ENCODE results near the gene DNAH5.

Gene DNAH5

GRCh38 chr5:13957032-13957645, 12.7 kb upstream of the DNAH5 start:
- no peaks in the 10 kb centered on the region for H3K4me1 Mint-ChIP-seq (ENCODE audit: low read depth)
- H3K4me3 Mint-ChIP-seq, result no peak overlapping the region
- no peaks in the 10 kb centered on the region for H3K36me3 Mint-ChIP-seq (ENCODE audit: low read depth)
- H3K27me3 Mint-ChIP-seq (ENCODE audit: low read depth), result no peaks in the 10 kb centered on the region
- no peaks in the 10 kb centered on the region for H3K9me3 Mint-ChIP-seq
- H3K27ac Mint-ChIP-seq, result no peak overlapping the region

- Mint-ChIP-seq H3K27ac (no peak overlapping the region), H3K4me1 (ENCODE audit: low read depth) (no peaks in the 10 kb centered on the region), H3K27me3 (ENCODE audit: low read depth) (no peaks in the 10 kb centered on the region), H3K4me3 (no peak overlapping the region), H3K9me3 (no peaks in the 10 kb centered on the region), H3K36me3 (ENCODE audit: low read depth) (no peaks in the 10 kb centered on the region)
These were observed 12.0 kb upstream of the DNAH5 start for GRCh38 chr5:13956471-13956870.

GRCh38 chr5:13955896-13956295, 11.4 kb upstream of the DNAH5 start:
- H3K27ac Mint-ChIP-seq, result no peak overlapping the region
- no peaks in the 10 kb centered on the region for H3K27me3 Mint-ChIP-seq (ENCODE audit: low read depth)
- H3K4me1 Mint-ChIP-seq (ENCODE audit: low read depth), result no peaks in the 10 kb centered on the region
- no peaks in the 10 kb centered on the region for H3K9me3 Mint-ChIP-seq
- H3K36me3 Mint-ChIP-seq (ENCODE audit: low read depth), result no peaks in the 10 kb centered on the region
- H3K4me3 Mint-ChIP-seq, result no peak overlapping the region

GRCh38 chr5:13946111-13946510, 1.6 kb upstream of the DNAH5 start:
- H3K4me1 Mint-ChIP-seq (ENCODE audit: low read depth), result no peaks in the 10 kb centered on the region
- no peak overlapping the region for H3K4me3 Mint-ChIP-seq
- no peaks in the 10 kb centered on the region for H3K9me3 Mint-ChIP-seq
- no peaks in the 10 kb centered on the region for H3K36me3 Mint-ChIP-seq (ENCODE audit: low read depth)
- H3K27me3 Mint-ChIP-seq (ENCODE audit: low read depth), result no peaks in the 10 kb centered on the region
- no peak overlapping the region for H3K27ac Mint-ChIP-seq

DNA sequence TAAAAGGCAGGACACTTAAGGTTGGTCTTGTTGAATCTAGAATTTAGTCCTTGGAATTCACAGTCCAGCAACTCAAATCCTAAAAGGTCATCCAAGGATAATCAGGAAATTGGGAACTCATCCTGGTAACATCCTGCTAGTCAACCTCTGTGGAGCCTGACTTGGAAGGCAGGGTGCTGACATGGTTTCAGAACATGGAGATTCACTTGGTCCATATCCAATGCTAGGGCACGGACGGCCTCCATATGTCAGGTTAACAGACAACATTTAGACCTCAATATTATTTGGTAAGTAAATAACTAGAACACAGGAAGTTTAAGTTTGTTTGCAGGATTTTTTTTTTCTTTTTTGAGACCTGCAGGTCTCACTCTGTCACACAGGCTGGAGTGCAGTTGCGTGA, 783 bp upstream of the DNAH5 start:
- no peaks in the 10 kb centered on the region for H3K9me3 Mint-ChIP-seq
- H3K27me3 Mint-ChIP-seq (ENCODE audit: low read depth), result no peaks in the 10 kb centered on the region
- no peaks in the 10 kb centered on the region for H3K4me1 Mint-ChIP-seq (ENCODE audit: low read depth)
- H3K27ac Mint-ChIP-seq, result no peak overlapping the region
- H3K4me3 Mint-ChIP-seq, result no peak overlapping the region
- no peaks in the 10 kb centered on the region for H3K36me3 Mint-ChIP-seq (ENCODE audit: low read depth)

- no peaks in the 10 kb centered on the region for H3K9me3 Mint-ChIP-seq
- no peaks in the 10 kb centered on the region for H3K4me1 Mint-ChIP-seq (ENCODE audit: low read depth)
- H3K27ac Mint-ChIP-seq, result no peak overlapping the region
- no peaks in the 10 kb centered on the region for H3K36me3 Mint-ChIP-seq (ENCODE audit: low read depth)
- no peaks in the 10 kb centered on the region for H3K27me3 Mint-ChIP-seq (ENCODE audit: low read depth)
- H3K4me3 Mint-ChIP-seq, result no peak overlapping the region
These were observed 812 bp downstream of the DNAH5 start for GRCh38 chr5:13943676-13944075.

DNA sequence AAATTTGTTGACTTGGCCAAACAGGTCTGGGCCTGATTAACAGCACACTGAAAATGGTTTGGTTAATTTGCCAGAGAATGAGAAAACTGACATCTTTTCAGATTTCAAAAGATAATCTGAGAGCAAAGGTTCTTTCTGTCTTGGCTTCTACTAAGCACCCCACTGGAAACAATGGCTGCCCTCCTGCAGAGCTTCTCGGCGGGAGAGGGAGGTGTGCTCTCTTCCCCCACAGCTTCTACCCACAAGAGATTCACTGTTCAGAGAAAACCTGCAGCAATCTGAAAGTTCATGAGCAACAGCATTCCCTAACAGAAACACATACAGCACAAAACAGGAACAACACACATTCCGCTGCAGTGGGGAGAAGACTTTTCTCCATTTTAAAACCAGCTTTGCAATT, 3.0 kb downstream of the DNAH5 start:
- no peak overlapping the region for H3K4me3 Mint-ChIP-seq
- no peaks in the 10 kb centered on the region for H3K27me3 Mint-ChIP-seq (ENCODE audit: low read depth)
- H3K9me3 Mint-ChIP-seq, result no peaks in the 10 kb centered on the region
- no peaks in the 10 kb centered on the region for H3K36me3 Mint-ChIP-seq (ENCODE audit: low read depth)
- no peak overlapping the region for H3K27ac Mint-ChIP-seq
- no peaks in the 10 kb centered on the region for H3K4me1 Mint-ChIP-seq (ENCODE audit: low read depth)

GRCh38 chr5:13939638-13940037, 4.8 kb downstream of the DNAH5 start:
- Mint-ChIP-seq H3K9me3 (no peaks in the 10 kb centered on the region), H3K27me3 (ENCODE audit: low read depth) (no peaks in the 10 kb centered on the region), H3K4me3 (no peak overlapping the region), H3K36me3 (ENCODE audit: low read depth) (no peaks in the 10 kb centered on the region), H3K4me1 (ENCODE audit: low read depth) (no peaks in the 10 kb centered on the region), H3K27ac (no peak overlapping the region)

DNA sequence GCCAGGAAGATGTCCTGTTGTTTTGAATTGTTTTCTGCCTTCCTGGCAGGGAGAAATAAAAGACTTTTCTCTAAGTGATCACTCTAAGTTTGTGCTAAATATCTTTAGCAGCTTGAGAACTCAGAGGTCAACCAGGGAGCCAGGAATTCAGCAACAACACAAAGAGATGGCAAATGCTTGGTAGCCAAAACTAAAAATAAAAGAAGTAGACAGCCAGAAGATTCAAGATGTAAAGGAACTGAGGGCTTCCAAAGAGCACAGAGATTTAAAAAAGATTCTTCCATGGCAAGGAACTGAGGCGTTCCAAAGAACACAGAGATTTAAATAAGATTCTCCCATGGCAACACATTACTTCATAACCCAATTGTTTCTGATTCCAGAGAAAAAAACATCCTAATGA, 9.6 kb downstream of the DNAH5 start:
- H3K9me3 Mint-ChIP-seq, result peaks cover 12% of the 10 kb centered on the region
- H3K4me3 Mint-ChIP-seq, result no peak overlapping the region
- no peaks in the 10 kb centered on the region for H3K27me3 Mint-ChIP-seq (ENCODE audit: low read depth)
- H3K27ac Mint-ChIP-seq, result no peak overlapping the region
- H3K36me3 Mint-ChIP-seq (ENCODE audit: low read depth), result no peaks in the 10 kb centered on the region
- no peaks in the 10 kb centered on the region for H3K4me1 Mint-ChIP-seq (ENCODE audit: low read depth)

DNA sequence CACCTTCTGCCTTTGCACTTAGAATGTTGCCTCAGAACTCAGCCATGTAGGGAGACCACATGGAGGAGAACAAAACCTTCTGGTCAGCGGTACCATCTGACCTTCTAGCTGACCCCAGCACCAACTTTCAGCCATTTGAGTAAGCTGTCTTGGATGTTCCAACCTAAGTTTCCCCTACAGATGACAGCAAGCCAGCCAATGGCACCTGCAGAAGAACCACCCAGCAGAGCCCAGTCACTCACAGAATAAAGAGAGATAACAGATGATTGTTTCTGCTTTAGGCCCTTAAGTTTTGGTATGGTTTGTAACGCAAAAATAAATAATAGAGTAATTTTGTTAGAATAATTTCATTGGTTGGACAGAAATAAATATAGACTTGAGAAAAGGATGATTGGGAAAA, 10.4 kb downstream of the DNAH5 start:
- no peaks in the 10 kb centered on the region for H3K36me3 Mint-ChIP-seq (ENCODE audit: low read depth)
- no peaks in the 10 kb centered on the region for H3K27me3 Mint-ChIP-seq (ENCODE audit: low read depth)
- H3K4me3 Mint-ChIP-seq, result no peak overlapping the region
- peaks cover 12% of the 10 kb centered on the region for H3K9me3 Mint-ChIP-seq
- H3K4me1 Mint-ChIP-seq (ENCODE audit: low read depth), result no peaks in the 10 kb centered on the region
- no peak overlapping the region for H3K27ac Mint-ChIP-seq

GRCh38 chr5:13932561-13932960, 11.9 kb downstream of the DNAH5 start:
- no peaks in the 10 kb centered on the region for H3K4me1 Mint-ChIP-seq (ENCODE audit: low read depth)
- peaks cover 12% of the 10 kb centered on the region for H3K9me3 Mint-ChIP-seq
- H3K36me3 Mint-ChIP-seq (ENCODE audit: low read depth), result no peaks in the 10 kb centered on the region
- H3K27me3 Mint-ChIP-seq (ENCODE audit: low read depth), result no peaks in the 10 kb centered on the region
- no peak overlapping the region for H3K27ac Mint-ChIP-seq
- no peak overlapping the region for H3K4me3 Mint-ChIP-seq

DNA sequence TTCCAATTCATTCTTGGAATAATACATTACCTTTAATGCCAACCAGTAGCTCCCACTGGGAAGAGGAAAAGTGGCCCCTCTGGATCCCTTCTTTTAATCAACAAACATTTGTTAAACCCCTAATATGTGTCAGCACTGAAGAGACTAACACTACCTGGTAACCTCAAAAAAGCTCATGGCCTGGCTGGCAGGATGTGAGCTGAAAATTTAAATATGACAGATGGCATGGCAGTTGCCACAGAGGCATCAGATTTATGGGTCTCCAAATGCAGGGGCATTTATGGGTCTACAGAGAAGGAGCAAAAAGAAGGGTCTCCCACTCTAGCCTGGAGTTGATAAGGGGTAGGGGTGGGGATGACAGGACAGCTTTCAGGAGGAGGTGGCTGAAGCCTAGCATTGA, 12.5 kb downstream of the DNAH5 start:
- H3K27me3 Mint-ChIP-seq (ENCODE audit: low read depth), result no peaks in the 10 kb centered on the region
- no peaks in the 10 kb centered on the region for H3K4me1 Mint-ChIP-seq (ENCODE audit: low read depth)
- H3K27ac Mint-ChIP-seq, result no peak overlapping the region
- H3K9me3 Mint-ChIP-seq, result peaks cover 12% of the 10 kb centered on the region
- H3K36me3 Mint-ChIP-seq (ENCODE audit: low read depth), result no peaks in the 10 kb centered on the region
- no peak overlapping the region for H3K4me3 Mint-ChIP-seq

- Mint-ChIP-seq H3K4me1 (ENCODE audit: low read depth) (no peaks in the 10 kb centered on the region), H3K4me3 (no peak overlapping the region), H3K9me3 (peaks cover 12% of the 10 kb centered on the region), H3K27me3 (ENCODE audit: low read depth) (no peaks in the 10 kb centered on the region), H3K36me3 (ENCODE audit: low read depth) (no peaks in the 10 kb centered on the region), H3K27ac (no peak overlapping the region)
These were observed 13.8 kb downstream of the DNAH5 start for GRCh38 chr5:13930541-13931171.

DNA sequence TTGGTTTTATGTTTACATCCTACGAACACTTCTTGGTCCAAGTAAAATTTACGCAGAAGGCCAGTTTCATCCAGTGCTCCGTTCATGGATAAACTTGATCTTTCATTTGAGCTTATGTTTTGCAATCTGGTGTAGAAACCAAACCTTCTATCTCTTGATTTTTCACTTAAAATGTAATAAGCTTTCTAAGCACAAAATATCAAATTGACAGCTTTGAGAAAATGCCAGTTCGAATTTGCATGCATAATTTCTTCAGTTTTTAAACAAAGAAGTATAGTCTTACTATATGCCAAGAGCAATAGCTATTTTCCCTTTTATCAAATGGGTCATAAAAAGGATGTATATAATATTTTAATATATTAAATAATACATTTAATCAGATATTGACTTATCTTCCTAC, 17.8 kb downstream of the DNAH5 start:
- Mint-ChIP-seq H3K27ac (no peak overlapping the region), H3K4me3 (no peak overlapping the region), H3K4me1 (ENCODE audit: low read depth) (no peaks in the 10 kb centered on the region), H3K9me3 (peaks cover 11% of the 10 kb centered on the region), H3K36me3 (ENCODE audit: low read depth) (no peaks in the 10 kb centered on the region), H3K27me3 (ENCODE audit: low read depth) (no peaks in the 10 kb centered on the region)

- Mint-ChIP-seq H3K27ac (no peak overlapping the region), H3K9me3 (peaks cover 11% of the 10 kb centered on the region), H3K4me1 (ENCODE audit: low read depth) (no peaks in the 10 kb centered on the region), H3K27me3 (ENCODE audit: low read depth) (no peaks in the 10 kb centered on the region), H3K36me3 (ENCODE audit: low read depth) (no peaks in the 10 kb centered on the region), H3K4me3 (no peak overlapping the region)
These were observed 22.9 kb downstream of the DNAH5 start for GRCh38 chr5:13921578-13921977.

DNA sequence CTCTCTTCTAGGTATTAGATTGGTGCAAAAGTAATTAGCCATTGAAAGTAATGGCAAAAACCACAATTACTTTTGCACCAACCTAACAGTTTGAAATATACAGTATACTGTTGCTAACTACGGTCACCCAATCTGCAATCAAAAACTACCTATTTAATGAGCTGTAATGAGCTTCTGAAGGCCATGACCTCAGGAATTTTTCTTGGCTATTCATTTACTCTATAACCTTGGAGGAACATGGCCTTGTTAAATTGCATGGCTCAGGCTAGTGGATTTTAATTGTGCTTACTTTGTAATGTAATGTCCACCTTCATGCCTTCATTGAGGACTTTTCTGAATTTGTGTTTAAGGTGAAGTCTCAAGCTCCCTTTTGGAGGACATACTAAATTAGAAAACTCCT, 24.7 kb downstream of the DNAH5 start:
- Mint-ChIP-seq H3K9me3 (peaks cover 5% of the 10 kb centered on the region), H3K36me3 (ENCODE audit: low read depth) (no peaks in the 10 kb centered on the region), H3K27me3 (ENCODE audit: low read depth) (no peaks in the 10 kb centered on the region), H3K4me3 (no peak overlapping the region), H3K4me1 (ENCODE audit: low read depth) (no peaks in the 10 kb centered on the region), H3K27ac (no peak overlapping the region)
